GM12801 (cell line): Measurements from ENCODE around the gene GBP2.

Experiments used
- TF ChIP-seq, protein P1 (sequence below): IDR thresholded peaks from one replicate; pipeline ENCODE4 v1.5.1; 2011; ENCODE audit warnings: control low read depth; ENCODE audit not compliant: insufficient read length; ENCODE audit errors: extremely low read depth

GBP2 gene

DNA sequence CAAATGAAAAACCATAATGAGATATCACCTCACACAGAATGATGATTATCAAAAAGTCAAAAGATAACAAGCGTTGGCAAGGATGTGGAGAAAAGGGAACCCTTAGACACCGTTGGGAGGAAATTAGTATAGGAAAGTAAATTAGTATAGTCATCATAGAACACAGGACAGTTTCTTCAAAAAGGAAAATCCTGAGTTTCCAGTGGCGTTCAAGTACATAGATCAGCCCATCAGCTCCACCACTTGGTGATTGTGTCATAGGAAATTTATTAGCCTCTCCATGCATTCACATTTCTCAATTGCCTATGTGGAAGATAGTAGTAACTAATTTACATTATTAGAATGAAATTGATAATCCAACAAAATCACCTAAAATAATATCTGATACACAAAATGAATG lies 20.8 kb upstream of the GBP2 start:
- TF ChIP-seq, protein P1, sequence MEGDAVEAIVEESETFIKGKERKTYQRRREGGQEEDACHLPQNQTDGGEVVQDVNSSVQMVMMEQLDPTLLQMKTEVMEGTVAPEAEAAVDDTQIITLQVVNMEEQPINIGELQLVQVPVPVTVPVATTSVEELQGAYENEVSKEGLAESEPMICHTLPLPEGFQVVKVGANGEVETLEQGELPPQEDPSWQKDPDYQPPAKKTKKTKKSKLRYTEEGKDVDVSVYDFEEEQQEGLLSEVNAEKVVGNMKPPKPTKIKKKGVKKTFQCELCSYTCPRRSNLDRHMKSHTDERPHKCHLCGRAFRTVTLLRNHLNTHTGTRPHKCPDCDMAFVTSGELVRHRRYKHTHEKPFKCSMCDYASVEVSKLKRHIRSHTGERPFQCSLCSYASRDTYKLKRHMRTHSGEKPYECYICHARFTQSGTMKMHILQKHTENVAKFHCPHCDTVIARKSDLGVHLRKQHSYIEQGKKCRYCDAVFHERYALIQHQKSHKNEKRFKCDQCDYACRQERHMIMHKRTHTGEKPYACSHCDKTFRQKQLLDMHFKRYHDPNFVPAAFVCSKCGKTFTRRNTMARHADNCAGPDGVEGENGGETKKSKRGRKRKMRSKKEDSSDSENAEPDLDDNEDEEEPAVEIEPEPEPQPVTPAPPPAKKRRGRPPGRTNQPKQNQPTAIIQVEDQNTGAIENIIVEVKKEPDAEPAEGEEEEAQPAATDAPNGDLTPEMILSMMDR = no peak

DNA sequence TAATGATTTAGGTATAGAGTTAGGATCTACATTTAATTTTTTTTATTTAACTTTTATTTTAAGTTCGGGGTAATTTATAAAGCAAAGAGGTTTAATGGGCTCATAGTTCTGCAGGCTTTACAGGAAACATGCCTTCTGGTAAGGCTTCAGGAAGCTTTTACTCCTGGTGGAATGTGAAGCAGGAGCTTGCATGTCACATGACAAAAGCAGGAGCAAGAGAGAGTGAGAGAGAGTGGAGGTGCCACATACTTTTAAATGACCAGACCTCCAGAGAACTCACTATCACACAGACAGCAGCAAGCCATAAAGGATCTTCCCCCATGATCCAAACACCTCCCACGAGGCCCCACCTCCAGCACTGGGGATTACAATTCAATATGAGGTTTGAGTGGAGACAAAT lies 17.6 kb upstream of the GBP2 start:
- TF ChIP-seq, protein P1 = no peak

DNA sequence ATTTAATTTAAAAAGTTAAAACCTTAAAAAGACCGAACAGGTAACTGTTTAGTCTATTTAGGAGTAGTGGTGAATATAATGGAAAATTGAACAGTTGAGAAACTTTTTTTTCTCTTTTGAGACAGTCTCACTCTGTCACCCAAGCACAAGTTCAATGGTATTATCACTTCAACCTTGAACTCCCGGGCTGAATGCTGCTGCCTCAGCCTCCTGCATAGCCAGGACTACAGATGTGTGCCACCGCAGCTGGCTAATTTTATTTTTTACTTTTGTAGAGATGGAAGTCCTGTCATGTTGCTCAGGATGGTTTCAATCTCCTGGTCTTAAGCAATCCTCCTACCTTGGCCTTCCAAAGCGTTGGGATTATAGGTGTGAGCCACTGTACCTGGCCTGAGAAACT lies 16.2 kb upstream of the GBP2 start:
- TF ChIP-seq, protein P1 = no peak

DNA sequence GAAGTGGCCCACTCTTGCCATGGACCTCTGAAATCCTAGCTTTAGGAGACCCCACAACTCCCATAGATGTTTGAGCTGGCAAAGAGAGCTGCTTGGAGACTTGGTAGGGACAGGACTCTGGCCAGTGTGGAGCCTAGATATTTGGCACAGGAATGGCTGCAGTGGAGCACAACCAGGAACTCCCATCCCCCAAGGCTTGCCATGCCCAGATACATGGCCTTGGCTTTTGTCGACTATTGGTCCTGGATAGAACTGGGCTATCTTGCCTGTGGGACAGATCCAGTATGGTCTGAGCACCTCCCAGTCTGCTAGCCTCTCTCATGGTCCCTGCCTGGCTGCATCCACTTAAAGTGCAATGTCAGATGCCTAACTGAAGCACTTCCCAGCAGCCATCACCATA lies 7.8 kb upstream of the GBP2 start:
- TF ChIP-seq, protein P1 = no peak

DNA sequence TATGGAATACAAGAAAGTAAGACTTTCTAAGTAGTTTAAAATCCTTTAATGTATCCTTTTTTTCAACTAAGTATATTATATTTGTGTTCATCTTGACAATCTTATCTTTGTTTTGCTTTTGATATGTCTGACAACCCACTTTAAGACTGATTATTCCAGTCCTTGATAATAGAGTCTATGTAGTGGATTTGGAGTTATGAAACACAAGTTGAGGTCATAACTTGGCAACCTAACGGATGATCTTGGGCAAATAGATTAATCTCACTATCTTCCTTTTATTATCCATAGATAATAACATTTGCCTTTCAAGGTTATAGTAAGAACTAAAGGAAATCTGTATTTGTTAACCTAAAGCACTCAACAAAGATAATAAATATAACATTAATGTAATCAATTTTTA lies 4.8 kb upstream of the GBP2 start:
- TF ChIP-seq, protein P1 = no peak

DNA sequence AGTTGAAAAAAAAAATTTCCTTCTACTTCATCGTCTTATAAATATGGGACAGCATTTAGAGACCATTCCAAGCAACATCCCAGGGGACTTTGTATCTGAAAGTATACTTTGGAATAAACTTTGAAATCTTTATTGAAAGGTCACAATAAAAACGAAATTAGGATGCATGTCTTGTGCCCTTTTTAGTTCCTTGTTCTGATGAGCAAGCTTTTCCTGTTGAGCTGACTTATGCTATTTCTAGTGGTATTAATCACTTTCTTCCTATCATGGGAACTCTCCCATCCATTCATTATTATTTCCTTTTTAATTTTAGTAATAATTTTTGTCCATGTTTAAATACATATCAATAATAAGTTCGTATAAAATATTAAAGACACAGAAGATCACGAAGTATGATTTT lies 4.0 kb upstream of the GBP2 start:
- TF ChIP-seq, protein P1 = no peak

DNA sequence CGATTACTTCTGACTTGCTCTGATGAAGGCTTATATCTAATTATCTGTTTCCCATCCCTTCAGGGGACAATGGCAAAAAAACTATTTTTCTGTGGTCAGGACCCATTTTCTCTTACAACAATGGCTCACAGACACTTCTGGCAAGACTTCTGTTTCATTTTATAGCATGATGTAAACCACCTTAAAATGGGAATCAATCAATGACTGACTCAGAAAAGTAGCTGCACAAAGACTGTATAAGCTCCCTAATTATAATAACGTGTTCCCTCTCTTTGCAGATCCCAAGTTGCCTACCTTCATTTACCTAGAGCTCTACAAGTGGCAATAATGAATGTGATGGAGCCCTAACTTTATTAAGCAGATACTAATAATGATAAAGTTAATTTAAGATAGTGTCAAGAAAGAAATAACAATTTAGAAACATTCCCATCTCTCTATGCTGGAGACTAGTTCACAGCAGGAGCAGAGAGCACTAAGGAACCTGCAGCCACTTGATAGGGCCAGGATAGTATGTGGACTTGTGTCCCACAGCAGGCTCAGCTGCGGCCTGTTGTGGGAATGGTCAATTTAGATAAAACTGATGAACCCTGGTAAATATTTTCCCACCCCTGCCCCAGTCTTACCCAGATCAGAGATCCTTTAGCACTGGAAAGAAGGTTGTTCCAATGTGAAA lies 538 bp downstream of the GBP2 start:
- TF ChIP-seq, protein P1 = no peak
